Measurements from ENCODE around the gene ESPNL.
A peak's percentile ranks its signal among the peaks of the same experiment; 100 is the strongest.
"Not testable (repeated sequence)": the region's sequence is repeated elsewhere in the genome, so short reads cannot be mapped to it uniquely, and the experiment has no call there.

Gene ESPNL

GRCh38 chr2:238100049-238100820 is at the start of gene ESPNL:
ESPNL (plus strand) TSS chr2:238100340; CDS start chr2:238100420, 80 bp downstream.
- no peak for DNase-seq

- DNase-seq, result no peak
Observed at GRCh38 chr2:238053191-238053776, 46.9 kb upstream of the ESPNL start.

DNA sequence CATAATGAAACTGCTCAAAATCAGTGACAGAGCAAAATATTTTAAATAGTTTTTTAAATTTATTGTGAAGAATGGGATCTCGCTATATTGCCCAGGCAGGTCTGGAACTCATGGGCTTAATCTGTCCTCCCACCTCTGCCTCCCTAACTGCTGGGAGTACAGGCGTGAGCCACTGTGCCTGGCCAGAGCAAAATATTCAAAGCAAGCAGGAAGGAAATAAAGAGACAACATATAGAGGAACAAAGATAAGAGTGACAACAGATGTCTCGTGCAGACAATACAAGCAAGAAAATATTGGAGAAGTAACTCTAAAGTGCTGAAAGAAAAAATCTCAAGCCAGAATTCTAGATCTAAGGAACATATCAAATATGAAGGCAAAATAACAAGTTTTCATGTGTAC is 44.3 kb upstream of the ESPNL start:
- DNase-seq, result no peak

DNA sequence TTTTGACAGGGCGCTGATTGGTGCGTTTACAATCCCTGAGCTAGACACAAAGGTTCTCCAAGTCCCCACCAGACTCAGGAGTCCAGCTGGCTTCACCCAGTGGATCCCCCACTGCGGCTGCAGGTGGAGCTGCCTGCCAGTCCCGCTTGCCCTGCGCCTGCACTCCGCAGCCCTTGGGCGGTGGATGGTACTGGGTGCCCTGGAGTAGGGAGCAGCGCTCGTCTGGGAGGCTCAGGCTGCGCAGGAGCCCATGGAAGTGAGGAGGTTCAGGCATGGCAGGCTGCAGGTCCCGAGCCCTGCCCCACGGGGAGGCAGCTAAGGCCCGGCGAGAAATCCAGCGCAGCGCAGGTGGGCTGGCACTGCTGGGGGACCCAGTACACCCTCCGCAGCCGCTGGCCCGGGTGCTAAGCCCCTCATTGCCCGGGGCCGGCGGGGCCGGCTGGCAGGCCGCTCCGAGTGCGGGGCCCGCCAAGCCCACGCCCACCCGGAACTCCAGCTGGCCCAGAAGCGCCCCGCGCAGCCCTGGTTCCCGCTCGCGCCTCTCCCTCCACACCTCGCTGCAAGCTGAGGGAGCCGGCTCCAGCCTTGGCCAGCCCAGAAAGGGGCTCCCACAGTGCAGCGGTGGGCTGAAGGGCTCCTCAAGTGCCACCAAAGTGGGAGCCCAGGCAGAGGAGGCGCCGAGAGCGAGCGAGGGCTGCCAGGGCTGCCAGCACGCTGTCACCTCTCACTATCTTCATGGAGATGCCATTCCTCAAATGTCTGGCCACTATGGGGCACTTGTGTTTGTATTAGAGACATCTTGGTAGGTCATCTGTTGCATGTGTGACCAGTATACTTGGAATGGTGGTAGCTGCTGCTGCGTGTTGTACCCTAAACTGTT is 42.2 kb upstream of the ESPNL start:
- DNase-seq, result not testable (repeated sequence)

DNA sequence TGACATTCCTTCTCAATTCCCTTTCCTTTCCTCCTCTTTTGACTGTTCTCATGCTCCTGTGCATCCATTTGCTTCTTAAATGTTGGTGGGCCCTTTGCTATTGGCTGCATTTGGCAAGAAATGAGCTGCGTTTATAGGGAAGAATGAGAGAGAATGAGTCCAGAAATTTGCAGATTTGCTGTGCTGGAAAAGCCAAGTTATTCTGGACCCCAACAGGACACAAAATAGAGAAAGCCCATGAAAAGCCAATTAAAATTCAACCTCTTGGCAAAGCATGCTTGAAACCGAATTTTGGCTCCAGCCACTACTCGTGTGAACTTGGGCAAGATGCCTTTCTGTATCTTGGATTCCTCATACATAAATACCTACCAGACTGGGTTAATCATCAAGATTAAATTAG is 40.6 kb upstream of the ESPNL start:
- DNase-seq, result no peak

DNA sequence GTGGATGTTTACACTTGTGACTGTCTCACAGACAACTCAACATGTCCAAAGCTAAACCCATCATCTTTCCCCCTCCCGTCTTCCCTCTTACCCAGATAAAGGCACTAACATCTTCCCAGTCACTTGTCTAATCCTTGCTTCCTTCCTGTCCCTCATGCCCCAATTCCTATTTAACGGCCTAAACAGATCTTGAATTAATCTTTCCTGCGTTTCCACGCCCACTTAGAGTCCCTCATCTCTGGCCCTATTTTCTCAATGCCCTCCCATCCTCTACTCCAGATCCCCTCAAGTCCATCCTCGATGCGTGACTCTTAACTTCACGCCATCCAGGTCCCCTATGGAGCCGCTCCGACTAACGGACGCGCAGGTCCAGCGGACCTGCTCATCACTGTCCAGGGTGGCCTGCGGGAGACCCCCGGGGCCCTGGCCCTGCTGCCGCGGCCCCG is 40.0 kb upstream of the ESPNL start:
- DNase-seq, result peak in 1 of 58 donors; percentile 59

GRCh38 chr2:238060542-238061314 is 39.4 kb upstream of the ESPNL start, which contains the start of gene SCLY:
SCLY (plus strand) TSS chr2:238061001; CDS start chr2:238061055, 54 bp downstream.
- peak; percentile 63 to 99 (median 98) for DNase-seq

DNA sequence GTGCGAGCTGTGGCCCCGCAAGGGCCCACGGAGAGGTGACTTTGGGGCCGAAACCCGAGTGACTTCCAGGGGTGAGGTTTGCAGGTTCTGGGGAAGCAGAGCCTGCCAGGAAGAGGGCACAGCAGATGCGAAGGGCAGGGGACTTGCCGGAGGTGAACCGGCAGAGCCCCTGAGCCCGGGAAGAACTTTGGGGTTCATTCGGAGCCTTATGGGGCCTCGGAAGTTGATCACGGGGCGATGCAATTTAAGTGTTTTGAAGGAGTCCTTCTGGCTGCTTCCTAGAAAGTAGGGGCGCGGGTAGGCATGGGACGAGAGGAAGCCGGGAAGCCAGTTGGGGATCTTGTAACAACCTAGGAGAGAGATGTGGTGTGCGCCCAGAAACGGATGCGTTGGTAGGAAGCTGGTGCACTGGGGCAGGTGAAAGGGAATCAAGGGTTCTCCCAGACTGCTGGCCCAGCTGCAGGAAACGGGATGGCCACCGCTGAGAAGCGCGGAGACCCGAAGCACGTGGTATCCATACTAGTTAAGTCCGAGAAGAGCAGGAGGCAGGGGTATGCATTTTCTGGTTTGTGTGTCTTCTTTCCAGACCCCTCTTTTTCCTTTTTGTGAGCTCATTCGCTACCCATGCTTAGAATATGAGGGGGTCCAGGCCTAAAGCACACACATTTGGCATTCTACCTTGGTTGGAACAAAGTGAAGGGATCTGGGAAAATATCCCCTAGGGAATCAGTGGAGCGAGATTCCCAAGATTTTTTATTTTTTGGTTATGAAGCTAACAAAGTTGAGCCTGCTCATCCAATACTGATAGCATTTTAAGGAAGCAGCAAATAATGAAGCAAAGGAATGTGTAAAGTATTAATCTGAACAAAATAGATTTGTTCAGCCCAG is 38.6 kb upstream of the ESPNL start:
- peak in 16 of 58 donors; percentile 15 to 63 (median 42) for DNase-seq

DNA sequence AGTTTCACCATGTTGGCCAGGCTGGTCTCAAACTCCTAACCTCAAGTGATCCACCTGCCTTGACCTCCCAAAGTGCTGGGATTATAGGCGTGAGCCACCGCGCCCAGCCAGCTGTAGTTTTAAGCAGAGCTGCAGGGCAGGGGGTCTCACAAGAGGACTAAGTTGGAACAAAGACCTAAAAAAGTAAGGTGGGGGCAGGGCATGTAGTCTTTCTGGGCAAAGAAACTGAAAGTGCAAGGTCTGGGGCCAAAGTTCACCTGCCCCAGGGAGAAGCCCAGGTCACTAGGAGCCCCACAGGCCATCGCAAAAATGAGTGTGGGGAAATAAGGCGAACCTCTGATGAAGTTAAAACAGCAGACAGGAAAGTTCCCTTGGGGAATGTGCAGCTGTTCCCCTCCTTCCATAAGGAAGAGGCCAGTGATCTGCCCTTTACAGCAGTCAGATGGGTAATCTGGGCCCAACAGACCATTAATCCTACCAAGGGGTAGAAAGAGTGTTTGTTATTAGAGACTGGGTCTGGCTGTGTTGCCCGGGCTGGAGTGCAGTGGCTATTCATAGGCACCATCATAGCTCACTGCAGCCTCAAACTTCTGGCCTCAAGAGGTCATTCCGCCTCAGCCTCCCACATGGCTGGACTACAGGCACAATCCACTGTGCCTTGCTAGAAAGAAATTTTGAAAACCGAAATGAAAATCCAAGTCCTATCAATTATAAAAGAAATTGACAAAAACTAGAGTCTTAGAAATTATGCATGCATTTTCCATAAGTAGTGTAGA is 36.5 kb upstream of the ESPNL start:
- no peak for DNase-seq

DNA sequence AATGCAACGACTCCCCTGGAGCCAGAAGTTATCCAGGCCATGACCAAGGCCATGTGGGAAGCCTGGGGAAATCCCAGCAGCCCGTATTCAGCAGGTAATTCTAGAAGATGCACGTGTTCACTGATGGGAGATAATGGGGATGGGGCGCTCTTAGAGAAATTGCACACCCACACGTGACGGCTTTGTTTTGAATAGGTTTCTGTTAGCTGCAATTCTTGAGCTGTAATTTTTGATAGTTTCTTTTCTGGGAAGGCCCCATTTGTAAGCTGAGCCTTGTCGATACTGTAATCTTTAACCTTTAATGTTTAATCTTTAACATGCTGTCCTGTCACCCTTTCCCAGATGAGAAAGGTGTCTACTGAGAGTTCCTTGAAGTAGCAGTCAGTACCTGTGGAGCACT is 35.8 kb upstream of the ESPNL start:
- DNase-seq, result no peak

DNA sequence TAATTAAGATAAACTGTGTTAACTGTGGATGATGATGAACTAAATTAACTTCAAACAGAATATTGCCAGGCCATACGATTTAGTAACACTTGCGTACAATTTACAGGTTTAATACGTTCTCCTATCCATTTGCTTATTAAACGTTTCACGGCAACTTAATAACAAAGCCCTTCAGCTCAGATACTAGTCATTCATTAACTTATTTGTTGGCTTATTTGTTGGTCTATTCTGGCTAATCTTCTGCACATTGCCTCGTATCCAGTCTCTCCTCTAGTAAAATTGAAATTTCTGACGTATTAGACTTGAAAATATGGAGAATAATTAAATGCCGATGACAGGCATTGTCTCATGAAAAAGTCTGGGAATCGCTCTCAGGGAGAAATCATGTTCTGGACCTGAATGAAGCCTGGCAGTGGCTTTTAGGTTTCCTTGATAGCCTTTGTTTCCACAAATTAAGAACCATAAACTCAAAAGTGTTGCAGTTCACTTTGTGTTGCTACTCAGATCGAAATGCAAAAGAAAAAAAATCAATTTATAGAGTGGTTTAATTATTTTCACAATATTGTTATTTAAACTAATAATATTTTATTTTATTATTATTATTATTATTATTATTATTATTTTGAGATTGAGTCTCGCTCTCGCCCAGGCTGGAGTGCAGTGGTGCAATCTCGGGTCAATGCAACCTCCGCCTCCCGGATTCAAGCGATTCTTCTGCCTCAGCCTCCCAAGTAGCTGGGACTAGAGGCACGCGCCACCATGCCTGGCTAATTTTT is 34.9 kb upstream of the ESPNL start:
- no peak for DNase-seq

DNA sequence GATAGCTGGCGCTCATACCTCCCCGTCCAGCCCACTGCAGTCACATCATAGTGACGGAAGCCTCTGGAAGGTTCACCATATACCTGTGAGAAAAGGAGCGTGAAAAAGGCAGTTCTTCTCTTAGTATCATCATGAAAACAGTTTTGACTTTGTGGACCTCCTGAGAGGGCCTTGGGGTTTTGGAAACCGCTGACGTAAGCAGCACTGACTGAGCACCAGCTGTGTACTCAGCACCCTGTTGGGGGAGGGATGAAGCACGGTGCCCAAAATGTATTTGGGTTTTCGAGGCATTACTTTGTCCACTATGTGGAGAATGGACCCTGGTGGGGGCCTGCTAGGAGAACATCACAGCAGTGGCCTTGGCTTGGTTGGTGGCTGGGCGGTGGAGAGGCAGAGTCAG is 33.9 kb upstream of the ESPNL start:
- no peak for DNase-seq

DNA sequence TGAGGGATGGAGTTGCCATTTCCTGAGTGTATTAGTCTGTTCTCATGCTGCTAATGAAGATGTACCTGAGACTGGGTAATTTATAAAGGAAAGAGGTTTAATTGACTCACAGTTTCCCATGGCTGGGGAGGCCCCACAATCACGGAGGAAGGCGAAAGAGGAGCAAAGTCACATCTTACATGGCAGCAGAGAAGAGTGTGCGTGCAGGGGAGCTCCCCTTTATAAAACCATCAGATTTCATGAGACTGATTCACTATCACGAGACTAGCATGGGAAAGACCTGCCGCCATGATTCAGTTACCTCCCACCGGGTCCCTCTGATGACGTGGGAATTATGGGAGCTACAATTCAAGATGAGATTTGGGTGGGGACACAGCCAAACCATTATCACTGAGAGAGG is 33.4 kb upstream of the ESPNL start:
- DNase-seq, result not testable (repeated sequence)

- no peak for DNase-seq
Observed at GRCh38 chr2:238067939-238068338, 32.2 kb upstream of the ESPNL start.

DNA sequence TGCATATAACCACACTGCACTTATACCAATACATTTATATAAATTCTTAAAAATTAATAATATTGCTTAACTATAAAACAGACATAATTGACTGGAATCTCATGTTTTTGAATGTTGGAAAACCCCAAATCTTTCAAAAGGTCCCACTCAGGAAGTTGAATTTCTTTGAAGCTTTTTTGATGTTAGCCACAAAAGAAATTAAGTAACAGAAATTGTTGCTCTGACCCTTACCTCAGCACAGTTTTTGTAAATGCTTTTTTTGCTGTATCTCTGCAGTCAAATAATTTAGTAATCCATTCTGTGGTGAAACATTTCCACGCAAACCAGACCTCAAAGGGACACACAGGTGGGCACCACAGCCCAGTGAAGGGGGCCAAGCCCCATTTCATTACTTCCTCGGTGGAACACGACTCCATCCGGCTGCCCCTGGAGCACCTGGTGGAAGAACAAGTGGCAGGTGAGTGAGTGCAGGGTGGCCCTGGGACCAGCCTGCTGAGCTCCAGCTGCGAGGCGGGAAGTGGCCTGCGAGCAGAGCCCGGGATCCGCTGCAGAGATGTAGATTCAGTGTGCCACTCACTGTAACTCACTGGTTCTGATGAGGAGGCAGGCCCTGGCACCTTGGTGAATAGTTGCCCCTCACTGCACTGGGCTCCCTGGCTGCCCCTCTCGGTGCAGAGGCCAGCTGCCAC is 31.0 kb upstream of the ESPNL start:
- DNase-seq, result no peak

- DNase-seq, result no peak
Observed at GRCh38 chr2:238069877-238070276, 30.3 kb upstream of the ESPNL start.

DNA sequence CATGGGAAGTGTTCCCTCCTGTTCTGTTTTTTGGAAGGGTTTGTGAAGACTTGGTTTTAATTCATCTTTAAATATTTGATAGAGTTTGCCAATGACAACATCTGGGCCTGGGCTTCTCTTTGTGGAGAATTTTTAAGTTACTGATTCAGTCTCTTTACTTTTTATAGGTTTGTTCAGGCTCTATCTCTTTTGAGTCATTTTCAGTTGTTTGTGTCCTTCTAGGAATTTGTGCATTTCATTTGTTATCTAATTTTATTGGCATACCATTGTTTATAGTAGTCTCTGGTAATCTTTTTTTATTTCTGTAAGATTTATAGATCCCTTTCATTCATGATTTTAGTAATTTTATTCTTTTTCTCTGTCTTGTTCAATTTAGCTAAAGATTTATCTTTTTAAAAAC is 24.7 kb upstream of the ESPNL start:
- DNase-seq, result no peak

GRCh38 chr2:238077292-238077691 is 22.8 kb upstream of the ESPNL start:
- no peak for DNase-seq

All from anterior cingulate cortex (tissue), 58 donors.